ENCODE measurements around the gene GDF7. TPM values are rescaled to one million over a fixed set of nuclear protein-coding genes. Genes with fewer than 3 reads are reported as not detected.

The GDF7 gene
- total and polyA plus RNA-seq, 8 donors = 0.15 to 0.42 (median 0.30) TPM

DNA sequence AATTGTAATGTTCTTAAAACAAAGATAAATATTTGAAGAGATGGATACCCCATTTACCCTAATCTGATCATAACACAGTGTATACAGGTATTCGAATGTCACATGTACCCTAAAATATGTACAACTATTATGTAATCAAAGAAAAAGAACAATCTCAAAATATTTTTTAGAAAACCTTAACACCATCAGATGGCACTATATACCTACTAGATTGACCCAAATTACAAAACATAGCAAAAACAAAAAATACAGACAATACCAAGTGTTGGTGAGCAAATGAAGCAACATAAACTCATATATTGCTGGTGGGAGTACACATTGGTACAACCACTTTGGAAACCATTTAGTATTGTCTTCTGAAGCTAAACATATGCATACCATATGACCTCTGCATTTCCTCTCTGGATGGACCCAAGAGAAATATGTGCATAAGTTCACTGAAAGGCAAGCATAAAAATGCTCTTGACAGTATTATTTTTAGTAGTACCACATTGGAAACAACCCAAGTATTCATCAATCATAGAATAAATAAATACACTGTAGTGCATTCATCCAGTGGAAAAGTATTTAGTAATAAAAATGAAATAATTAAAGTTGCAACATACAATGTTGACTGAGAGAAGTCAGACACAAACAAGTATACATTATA, 55.8 kb downstream of the GDF7 start:
- Histone ChIP-seq H3K36me3 (peaks cover 0 to 2% of the 10 kb centered on the region in 2 donors), H3K27me3 (no peaks in the 10 kb centered on the region), H3K27ac (no peak overlapping the region), H3K4me1 (peaks cover 0 to 2% of the 10 kb centered on the region in 2 donors), H3K9me3 (peaks cover 0 to 8% of the 10 kb centered on the region in 2 donors), H3K4me3 (no peak overlapping the region)
- intact Hi-C loops (cut with DNase I) = no loop called here
- DNase-seq (no peak), ATAC-seq (no peak)
- TF ChIP-seq, protein P1, sequence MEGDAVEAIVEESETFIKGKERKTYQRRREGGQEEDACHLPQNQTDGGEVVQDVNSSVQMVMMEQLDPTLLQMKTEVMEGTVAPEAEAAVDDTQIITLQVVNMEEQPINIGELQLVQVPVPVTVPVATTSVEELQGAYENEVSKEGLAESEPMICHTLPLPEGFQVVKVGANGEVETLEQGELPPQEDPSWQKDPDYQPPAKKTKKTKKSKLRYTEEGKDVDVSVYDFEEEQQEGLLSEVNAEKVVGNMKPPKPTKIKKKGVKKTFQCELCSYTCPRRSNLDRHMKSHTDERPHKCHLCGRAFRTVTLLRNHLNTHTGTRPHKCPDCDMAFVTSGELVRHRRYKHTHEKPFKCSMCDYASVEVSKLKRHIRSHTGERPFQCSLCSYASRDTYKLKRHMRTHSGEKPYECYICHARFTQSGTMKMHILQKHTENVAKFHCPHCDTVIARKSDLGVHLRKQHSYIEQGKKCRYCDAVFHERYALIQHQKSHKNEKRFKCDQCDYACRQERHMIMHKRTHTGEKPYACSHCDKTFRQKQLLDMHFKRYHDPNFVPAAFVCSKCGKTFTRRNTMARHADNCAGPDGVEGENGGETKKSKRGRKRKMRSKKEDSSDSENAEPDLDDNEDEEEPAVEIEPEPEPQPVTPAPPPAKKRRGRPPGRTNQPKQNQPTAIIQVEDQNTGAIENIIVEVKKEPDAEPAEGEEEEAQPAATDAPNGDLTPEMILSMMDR (IDR thresholded peaks at IDR 0.05) = no peak

DNA sequence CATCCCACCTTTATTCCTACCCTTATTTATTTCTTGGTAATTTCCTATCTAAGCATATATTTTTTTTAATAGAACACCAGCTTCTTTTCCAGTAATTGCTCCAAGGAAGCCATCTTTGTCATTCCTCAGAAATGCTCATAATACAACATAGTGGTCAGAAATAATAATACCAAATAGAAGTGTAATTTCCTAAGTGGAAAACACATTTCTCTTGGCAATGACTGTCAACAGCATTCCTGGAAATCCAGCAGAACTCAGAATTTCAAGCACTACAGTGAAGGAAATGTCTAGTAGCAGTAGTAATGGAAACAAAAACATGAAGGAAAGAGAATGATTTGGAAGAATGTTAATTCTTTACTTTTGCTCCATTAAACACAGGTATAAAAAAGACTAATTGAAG, 56.6 kb downstream of the GDF7 start:
- H3K4me1 ChIP-seq = peaks cover 3 to 10% of the 10 kb centered on the region in 2 donors
- no peak for DNase-seq

DNA sequence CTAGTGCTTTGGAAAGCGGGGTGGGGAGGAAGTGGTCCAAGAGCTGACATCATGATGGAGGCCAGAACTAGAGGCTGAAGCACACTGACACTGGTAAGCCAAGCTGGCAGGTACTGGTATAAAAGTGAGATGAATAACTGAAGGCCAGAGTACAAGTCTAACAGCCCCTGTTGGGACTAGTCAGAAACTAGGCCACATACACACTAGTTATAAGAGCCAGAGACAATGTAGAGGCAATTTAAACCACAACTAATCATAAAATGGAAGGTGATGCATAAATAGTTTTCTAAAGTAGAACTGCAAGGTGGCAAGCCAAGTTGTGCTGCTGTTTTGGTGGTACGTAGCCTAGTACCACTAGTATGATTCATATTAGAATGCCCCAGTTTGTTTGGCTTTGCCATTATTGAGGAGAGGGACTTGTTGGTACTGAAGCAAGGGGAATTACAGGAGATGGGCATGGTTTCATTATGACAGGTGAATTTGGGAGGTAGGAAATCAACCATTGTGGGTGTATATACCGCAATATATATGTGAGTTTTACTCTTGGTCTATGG, 57.6 kb downstream of the GDF7 start:
- no peaks in the 10 kb centered on the region for H3K9me3 ChIP-seq
- DNase-seq (no peak), ATAC-seq (no peak)
- peaks cover 4 to 12% of the 10 kb centered on the region in 2 donors for H3K4me1 ChIP-seq
- H3K27ac ChIP-seq = no peak overlapping the region
- no peaks in the 10 kb centered on the region for H3K36me3 ChIP-seq
- no peak overlapping the region for H3K4me3 ChIP-seq
- intact Hi-C loops (cut with DNase I) = no loop called here
- TF ChIP-seq, protein P1 (IDR thresholded peaks at IDR 0.05) = no peak
- no peaks in the 10 kb centered on the region for H3K27me3 ChIP-seq

More for the DNA sequence above, 56.6 kb downstream of the GDF7 start:
- no peaks in the 10 kb centered on the region for H3K27me3 ChIP-seq
- no peaks in the 10 kb centered on the region for H3K36me3 ChIP-seq
- no peak overlapping the region for H3K27ac ChIP-seq
- peaks cover 0 to 4% of the 10 kb centered on the region in 2 donors for H3K9me3 ChIP-seq
- intact Hi-C loops (cut with DNase I) = no loop called here
- TF ChIP-seq, protein P1 (IDR thresholded peaks at IDR 0.05) = no peak
- ATAC-seq = no peak
- no peak overlapping the region for H3K4me3 ChIP-seq

DNA sequence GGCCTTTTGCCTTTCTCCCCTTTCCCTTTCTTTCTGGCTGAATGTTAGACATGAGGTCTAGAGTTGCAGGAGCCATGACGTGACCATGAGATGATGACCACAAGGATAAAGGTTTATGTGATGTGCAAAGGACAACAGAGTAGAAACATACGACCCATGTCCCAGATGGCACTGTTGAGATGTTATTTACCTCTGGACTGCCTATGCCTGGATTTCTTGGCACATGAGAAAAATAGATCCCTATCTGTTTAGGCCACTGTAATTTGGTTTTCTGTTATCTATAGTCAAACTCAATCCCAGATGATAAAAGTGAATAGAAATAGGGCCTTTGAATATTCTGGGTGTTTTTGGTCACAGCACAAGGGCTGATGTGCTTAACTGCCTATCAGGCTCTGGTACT, 58.8 kb downstream of the GDF7 start:
- TF ChIP-seq, protein P1 (IDR thresholded peaks at IDR 0.05) = no peak
- Histone ChIP-seq H3K4me3 (no peak overlapping the region), H3K36me3 (no peaks in the 10 kb centered on the region), H3K4me1 (peaks cover 4 to 12% of the 10 kb centered on the region in 2 donors), H3K27me3 (no peaks in the 10 kb centered on the region), H3K27ac (no peak overlapping the region), H3K9me3 (no peaks in the 10 kb centered on the region)
- ATAC-seq (no peak), DNase-seq (no peak)
- intact Hi-C loops (cut with DNase I) = no loop called here

DNA sequence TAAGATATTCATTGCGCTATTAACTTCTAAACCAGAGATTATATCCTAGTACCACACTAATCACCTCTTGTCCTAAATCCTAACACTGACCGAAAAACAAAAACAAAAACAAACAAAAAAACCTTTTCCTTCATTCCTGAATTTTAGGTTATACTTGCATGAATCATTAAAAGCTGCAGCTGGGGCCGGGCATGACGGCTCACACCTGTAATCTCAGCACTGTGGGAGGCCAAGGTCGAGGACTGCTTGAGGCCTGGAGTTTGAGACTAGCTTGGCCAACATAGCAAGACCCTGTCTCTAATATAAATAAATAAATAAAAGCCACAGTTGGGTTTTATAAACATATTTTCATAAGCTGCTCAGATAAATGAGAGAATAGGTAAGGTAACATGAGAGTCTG, 60.0 kb downstream of the GDF7 start:
- Histone ChIP-seq H3K27me3 (no peaks in the 10 kb centered on the region), H3K36me3 (no peaks in the 10 kb centered on the region), H3K9me3 (no peaks in the 10 kb centered on the region), H3K27ac (no peak overlapping the region), H3K4me1 (peaks cover 4 to 12% of the 10 kb centered on the region in 2 donors), H3K4me3 (no peak overlapping the region)
- TF ChIP-seq, protein P1 (IDR thresholded peaks at IDR 0.05) = no peak
- no peak for ATAC-seq
- no peak for DNase-seq
- intact Hi-C loops (cut with DNase I) = no loop called here

Data from left lung (tissue), 10 donors.